ENCODE data around the gene ALPK3.

DNA sequence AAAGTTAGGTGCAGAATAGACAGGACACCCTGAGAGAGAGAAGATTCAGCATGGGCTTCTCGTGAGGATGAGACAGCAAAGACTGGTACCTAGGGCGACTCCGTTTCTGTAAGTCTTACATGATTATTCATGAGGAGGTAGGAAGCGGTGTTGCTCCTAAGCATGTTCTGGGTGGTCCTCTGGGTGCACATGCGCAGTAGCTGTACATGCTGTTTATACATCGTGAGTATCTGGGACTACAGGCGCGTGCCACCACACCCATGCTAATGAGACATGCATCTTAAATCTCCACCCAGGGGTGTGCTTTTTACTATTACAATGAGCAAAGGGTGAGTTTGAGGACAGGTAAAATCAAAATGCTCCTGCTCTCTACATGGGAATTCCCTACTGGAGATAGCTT is 12.3 kb downstream of the ALPK3 start:
- TF ChIP-seq ZNF114 (CRISPR knock-in tag; IDR thresholded peaks at IDR 0.05) (no peak), CREB1 (CRISPR knock-in tag; IDR thresholded peaks at IDR 0.05; ENCODE audit: low read depth) (no peak), POLR2AphosphoS5 (IDR thresholded peaks at IDR 0.05; ENCODE audit: low read depth) (no peak), EZH2phosphoT487 (IDR thresholded peaks at IDR 0.05; ENCODE audit: unreplicated experiment) (no peak), JUNB (IDR thresholded peaks at IDR 0.05; ENCODE audit: unreplicated experiment) (no peak), EZH2 (IDR thresholded peaks at IDR 0.05; ENCODE audit: low read depth, unreplicated experiment) (no peak), ZNF331 (CRISPR knock-in tag; IDR thresholded peaks at IDR 0.05; ENCODE audit: low read depth) (no peak)
- TF ChIP-seq, protein P1, sequence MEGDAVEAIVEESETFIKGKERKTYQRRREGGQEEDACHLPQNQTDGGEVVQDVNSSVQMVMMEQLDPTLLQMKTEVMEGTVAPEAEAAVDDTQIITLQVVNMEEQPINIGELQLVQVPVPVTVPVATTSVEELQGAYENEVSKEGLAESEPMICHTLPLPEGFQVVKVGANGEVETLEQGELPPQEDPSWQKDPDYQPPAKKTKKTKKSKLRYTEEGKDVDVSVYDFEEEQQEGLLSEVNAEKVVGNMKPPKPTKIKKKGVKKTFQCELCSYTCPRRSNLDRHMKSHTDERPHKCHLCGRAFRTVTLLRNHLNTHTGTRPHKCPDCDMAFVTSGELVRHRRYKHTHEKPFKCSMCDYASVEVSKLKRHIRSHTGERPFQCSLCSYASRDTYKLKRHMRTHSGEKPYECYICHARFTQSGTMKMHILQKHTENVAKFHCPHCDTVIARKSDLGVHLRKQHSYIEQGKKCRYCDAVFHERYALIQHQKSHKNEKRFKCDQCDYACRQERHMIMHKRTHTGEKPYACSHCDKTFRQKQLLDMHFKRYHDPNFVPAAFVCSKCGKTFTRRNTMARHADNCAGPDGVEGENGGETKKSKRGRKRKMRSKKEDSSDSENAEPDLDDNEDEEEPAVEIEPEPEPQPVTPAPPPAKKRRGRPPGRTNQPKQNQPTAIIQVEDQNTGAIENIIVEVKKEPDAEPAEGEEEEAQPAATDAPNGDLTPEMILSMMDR (conservative IDR thresholded peaks at IDR 0.05; ENCODE audit: low read depth in 2 of 2): no peak

All from GM23338 (cell line).